ENCODE results near the gene ZDHHC8.
"Not testable (repeated sequence)": the region's sequence is repeated elsewhere in the genome, so short reads cannot be mapped to it uniquely, and the experiment has no call there.

The ZDHHC8 gene

GRCh38 chr22:20145206-20145831 is 13.7 kb downstream of the ZDHHC8 start:
- DNase-seq (ENCODE audit: low read depth) = no peak

GRCh38 chr22:20145832-20146223 is 14.2 kb downstream of the ZDHHC8 start:
- no peak for DNase-seq (ENCODE audit: low read depth)

- no peak for DNase-seq (ENCODE audit: low read depth)
These were observed 15.2 kb downstream of the ZDHHC8 start for GRCh38 chr22:20146777-20147176.

GRCh38 chr22:20147237-20147988 is 15.8 kb downstream of the ZDHHC8 start:
- no peak for DNase-seq (ENCODE audit: low read depth)

GRCh38 chr22:20148414-20148813 is 16.8 kb downstream of the ZDHHC8 start:
- no peak for DNase-seq (ENCODE audit: low read depth)

- no peak for DNase-seq (ENCODE audit: low read depth)
These were observed 17.9 kb downstream of the ZDHHC8 start for GRCh38 chr22:20149257-20150250.

GRCh38 chr22:20150381-20151275 is 19.0 kb downstream of the ZDHHC8 start, which contains the start of gene CCDC188:
TSS of gene CCDC188 (minus strand) at chr22:20151055. CDS start at chr22:20150986, 69 bp downstream.
- DNase-seq (ENCODE audit: low read depth) = no peak

GRCh38 chr22:20151276-20151588 is 19.6 kb downstream of the ZDHHC8 start:
- DNase-seq (ENCODE audit: low read depth) = no peak

GRCh38 chr22:20152464-20152890 is 20.9 kb downstream of the ZDHHC8 start:
- DNase-seq (ENCODE audit: low read depth) = no peak

GRCh38 chr22:20153945-20154344 is 22.3 kb downstream of the ZDHHC8 start:
- no peak for DNase-seq (ENCODE audit: low read depth)

- no peak for DNase-seq (ENCODE audit: low read depth)
These were observed 23.1 kb downstream of the ZDHHC8 start for GRCh38 chr22:20154602-20155187.

- no peak for DNase-seq (ENCODE audit: low read depth)
These were observed 23.9 kb downstream of the ZDHHC8 start for GRCh38 chr22:20155330-20156041.

GRCh38 chr22:20156042-20156389 is 24.4 kb downstream of the ZDHHC8 start:
- no peak for DNase-seq (ENCODE audit: low read depth)

- peak; percentile 90 for DNase-seq (ENCODE audit: low read depth)
These were observed 25.2 kb downstream of the ZDHHC8 start for GRCh38 chr22:20156611-20157429.

GRCh38 chr22:20157430-20158183 is 26.0 kb downstream of the ZDHHC8 start:
- DNase-seq (ENCODE audit: low read depth) = no peak

- no peak for DNase-seq (ENCODE audit: low read depth)
These were observed 26.9 kb downstream of the ZDHHC8 start for GRCh38 chr22:20158391-20159036.

- no peak for DNase-seq (ENCODE audit: low read depth)
These were observed 27.5 kb downstream of the ZDHHC8 start for GRCh38 chr22:20159076-20159475.

- DNase-seq (ENCODE audit: low read depth) = not testable (repeated sequence)
These were observed 27.9 kb downstream of the ZDHHC8 start for GRCh38 chr22:20159531-20159930.
